GM18907 (cell line): ENCODE results near the gene ABHD11.
"Not testable (repeated sequence)": the region's sequence is repeated elsewhere in the genome, so short reads cannot be mapped to it uniquely, and the experiment has no call there.

Experiments used
- ATAC-seq: cut with Tn5 transposase; IDR thresholded peaks from one replicate; pipeline ENCODE4 v1.9.1; 2021; ENCODE audit warnings: mild to moderate bottlenecking, moderate library complexity; ENCODE audit not compliant: unreplicated experiment

Gene ABHD11

DNA sequence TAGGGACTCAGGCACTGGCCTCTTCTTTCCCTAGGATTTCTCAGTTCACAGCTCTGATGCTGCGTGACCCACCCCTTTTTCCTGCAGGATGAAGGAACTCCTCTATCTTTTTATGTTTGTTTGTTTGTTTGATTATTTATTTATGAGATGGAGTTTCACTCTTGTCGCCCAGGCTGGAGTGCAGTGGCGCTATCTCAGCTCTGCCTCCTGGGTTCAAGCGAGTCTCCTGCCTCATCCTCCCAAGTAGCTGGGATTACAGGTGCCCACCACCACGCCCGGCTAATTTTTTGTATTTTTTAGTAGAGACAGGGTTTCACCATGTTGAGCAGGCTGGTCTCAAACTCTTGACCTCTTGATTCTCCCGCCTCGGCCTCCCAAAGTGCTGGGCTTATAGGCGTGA lies 18.2 kb downstream of the ABHD11 start:
- ATAC-seq, result not testable (repeated sequence)

DNA sequence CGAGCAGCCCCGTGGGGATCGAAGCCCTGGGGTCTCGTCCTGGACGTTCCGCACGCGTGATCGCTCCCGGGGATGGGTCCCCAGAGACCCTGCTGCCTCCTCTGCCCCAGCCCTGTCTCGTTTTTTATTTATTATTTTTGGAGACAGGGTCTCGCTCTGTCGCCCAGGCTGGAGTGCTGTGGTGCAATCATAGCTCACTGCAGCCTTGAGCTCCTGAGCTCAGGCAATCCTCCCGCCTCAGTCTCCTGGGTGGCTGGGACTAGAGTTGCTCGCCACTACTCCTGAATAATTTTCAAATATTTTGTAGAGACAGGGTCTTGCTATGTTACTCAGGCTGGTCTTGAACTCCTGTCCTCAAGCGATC lies 18.8 kb downstream of the ABHD11 start:
- ATAC-seq, result no peak

DNA sequence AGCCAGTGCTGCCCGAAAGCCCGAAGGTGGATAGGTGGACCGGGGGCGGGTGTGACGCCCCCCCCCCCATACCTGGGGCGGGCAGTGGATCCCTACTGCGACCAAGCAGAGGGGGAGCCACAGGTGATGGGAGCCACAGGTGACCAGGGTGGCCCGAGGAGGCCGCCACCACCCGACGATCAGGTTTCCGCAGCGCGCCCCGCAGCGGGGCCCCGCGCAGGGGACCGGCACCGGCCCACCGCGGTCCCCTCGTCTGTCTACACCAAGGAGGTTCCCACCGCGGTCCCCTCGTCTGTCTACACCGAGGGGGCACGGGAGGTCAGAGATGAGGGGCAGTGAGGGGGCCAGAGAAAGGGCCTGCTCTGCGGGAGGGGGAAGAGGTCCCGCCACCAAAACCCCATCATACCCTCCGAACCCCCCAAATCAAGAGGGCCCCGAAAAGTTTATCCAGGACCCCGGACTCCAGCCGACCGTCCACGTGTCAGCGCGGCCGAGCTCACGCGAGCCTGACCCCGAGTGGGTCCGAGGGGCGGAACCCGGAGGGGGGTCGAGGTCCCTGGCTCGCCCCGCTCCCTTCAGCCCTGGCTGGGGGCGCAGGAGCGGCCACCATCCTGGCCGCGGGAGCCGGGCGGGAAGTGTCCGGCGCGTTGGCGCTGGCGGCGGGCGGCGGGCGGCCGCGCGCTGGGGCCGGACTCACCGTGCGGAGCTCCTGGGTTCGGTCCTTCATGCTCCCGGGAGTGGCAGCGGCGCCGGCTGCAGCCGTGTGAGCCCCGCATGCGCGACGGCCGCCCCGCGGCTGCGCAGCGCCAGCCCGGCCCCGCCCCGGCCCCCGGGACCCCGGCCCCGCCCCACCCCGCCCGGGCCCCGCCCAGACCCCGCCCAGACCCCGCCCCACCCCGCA lies 19.4 kb downstream of the ABHD11 start, which contains the start of gene STX1A:
Gene STX1A, minus strand, starts transcription at position 765 of the 901 bp plus-strand sequence. Its CDS starts 38 bp downstream, at position 727.
- peak; percentile 51 for ATAC-seq

DNA sequence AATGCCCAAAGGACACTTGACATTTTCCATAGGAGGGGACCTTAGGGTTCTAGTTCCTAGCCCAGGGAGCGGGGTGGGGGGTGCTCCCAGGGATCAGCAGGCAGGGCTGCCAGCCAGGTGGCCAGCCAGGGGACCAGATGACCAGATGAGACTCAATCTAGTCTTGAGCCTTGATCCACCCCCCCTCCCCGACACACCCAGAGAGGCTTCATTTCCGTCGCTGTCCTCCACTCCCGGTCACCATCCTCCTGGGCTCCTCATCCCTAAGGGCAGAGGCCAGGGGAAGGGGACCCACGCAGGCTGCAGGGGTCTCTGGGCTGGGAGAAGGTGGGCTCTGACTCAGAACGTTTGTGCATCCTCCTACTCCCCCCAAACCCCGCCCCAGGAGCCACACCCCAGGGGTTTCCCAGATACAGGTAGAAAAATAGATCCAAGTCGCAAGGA lies 20.1 kb downstream of the ABHD11 start:
- no peak for ATAC-seq

DNA sequence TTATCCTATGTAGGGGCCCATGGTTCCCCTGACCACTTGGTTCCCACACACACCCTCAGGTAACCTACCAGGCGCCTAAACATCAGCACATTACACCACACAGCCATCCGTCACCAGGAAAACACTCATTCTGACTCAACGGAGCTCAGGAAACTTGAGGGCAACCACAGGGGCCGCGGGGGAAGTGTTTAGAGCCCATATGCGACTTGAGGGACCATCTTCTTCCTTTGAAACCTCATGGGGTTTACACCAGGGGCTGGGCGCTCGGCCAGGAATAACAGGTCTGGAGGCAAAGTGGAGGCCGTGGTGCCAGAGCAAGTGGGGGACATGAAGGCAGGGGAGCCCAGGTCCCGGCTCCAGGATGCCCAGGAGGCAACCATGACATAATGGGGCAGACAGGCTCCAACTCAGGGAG lies 20.6 kb downstream of the ABHD11 start:
- peak; percentile 49 for ATAC-seq

DNA sequence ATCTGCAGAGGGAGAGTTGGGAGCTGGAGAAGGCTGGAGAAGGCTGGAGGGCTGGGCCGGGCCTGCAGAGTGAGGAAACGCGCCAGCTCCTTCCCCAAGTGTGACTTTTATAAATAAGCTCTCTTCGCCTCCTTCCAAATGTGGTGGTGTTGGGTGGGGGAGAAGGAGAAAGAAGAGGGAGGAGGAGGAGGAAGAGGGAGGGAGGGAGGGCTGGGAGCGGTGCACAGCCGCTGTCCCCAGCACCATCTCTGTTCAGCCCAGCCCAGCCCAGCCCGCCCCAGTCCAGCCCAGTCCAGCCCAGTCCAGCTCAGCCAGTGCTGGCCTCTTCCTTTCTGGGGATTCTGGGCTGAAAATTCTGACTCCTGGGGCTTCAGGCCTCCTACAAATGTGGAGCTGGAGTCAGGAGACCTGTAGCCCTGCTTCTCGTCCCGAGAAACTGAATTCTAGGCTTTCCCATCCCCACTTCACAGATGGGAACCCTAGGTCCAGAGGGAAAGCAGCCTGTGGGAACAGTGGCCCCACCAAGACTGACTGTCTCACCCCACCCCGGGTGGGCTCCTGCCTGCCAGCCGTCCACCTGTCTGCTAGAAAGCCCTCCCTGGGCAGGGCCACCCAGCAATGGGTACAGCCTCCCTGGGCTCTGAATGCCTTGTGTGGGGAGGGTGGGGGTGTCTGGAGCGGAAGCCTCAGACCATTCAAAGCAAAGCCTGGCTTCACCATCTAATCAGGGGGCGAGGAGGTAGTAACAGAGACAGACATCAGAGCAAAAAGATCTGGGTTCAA lies 21.4 kb downstream of the ABHD11 start:
- ATAC-seq, result no peak

DNA sequence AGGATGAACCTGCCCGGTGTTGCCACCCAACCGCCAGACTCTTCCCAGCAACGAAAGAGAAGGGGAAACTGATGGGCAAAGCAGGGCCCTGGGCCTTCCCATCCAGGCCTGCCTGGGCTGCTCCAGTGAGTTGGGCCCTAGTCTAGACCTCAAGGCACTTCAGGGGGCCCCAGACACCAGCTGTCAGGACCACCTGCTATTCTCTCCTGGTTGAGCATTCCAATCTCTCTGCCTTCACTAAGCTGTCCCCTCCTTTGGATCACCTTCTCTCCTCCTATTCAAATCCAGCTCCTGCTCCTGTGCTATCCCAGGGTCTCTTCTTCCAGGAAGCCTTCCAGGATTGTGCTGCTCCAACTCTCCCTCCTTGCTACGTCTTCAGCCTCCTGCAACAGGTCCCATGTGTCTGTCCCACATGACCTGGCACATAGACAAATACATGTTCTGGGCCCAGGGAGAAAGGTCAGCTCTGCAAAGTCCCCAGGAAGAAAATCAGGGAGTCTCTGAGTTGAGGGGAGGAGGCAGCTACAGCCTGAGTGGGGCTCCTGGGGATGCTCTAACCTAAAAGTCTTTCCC lies 22.2 kb downstream of the ABHD11 start:
- ATAC-seq, result no peak

DNA sequence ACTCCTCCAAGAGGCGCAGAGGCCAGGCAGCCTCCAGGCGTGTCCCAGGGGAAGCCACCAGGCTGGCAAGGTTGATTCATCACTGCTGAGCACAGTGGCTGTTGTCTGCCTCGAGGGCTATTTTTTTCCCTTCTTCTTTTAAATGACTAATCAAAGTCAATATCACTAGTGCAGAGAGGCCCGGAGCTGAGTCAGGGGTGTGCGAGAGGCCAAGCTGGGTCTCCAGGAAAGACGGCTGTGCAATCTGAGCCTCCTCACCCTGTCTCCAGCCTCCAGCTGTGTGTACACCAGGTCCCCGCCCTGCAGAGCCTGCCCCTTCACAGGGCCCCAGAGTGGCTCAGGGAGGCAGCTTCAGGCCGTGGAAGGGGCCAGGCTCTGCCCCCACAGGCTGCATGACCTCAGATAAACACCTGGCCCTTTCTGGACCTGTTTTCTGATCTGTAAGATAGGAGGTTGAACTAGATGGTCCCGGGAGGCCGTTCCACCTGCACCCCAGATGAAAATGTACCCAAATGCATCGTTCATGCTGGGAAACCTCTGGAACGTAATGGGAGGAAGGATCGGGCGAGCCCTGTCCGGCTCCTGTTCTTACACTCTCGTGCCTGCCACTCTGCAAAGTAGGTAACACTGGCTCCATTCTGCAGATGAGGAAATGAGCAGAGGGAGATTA lies 22.8 kb downstream of the ABHD11 start:
- ATAC-seq, result no peak

DNA sequence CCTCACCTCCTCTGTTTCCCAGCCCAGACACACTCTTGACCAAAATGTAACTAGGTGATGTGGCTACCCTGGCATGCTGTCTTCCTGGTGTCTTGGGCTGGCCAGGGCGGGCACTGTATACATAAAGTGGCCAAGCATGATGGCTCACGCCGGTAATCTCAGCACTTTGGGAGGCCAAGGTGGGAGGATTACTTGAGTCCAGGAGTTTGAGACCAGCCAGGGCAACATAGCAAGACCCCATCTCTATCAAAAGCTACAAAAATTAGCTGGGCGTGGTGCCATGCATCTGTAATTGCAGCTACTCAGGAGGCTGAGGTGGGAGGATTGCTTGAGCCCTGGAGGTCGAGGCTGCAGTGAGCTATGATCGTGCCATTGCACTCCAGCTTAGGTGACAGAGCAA lies 25.3 kb downstream of the ABHD11 start:
- ATAC-seq, result not testable (repeated sequence)

DNA sequence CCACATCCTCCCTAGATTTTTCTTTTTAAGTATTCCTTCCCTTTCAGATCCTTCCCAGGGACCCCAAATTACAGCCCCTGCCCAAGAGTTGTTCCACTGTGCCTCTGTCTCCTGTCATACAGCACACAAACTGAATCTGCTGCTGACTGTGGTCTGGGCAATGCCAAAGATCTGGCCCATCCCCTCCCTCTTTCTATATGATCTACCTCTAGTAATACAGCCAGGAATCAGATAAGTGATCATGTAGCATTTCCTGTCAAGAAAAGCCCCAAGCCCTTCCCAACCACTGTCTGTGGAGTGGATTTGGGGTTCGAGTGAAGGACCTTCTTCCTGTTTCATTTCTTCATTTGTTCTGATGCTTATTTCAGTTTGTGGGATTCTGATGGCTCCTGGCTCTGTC lies 25.8 kb downstream of the ABHD11 start:
- no peak for ATAC-seq

DNA sequence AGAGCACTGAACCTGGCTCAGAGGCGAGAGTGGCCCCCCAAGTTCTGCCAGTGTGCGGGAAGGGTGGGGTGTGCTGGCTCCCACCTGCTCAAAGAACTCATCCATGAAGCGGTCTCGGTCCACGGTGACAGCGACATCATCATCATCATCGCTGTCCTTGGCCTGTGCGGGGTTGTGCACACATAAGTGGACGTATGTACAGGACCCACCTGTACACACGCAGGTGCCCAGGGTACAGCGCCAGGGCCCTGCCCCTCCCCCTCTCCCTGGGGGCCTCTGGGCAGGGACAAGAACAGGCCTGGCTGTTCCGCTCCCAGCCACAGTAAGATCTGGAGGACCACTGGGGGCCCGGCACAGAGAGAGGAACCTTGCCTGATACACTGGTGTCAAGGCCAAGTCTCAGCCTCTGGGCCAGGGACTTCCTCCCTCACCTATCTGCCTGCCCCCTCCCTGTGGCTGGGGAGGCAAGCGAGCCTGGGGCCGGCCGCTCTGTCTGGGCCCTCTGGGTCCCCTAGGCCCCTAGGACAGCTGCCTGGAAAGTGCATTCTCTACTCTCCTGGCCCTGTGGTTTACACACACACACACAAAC lies 29.5 kb downstream of the ABHD11 start:
- ATAC-seq, result no peak

DNA sequence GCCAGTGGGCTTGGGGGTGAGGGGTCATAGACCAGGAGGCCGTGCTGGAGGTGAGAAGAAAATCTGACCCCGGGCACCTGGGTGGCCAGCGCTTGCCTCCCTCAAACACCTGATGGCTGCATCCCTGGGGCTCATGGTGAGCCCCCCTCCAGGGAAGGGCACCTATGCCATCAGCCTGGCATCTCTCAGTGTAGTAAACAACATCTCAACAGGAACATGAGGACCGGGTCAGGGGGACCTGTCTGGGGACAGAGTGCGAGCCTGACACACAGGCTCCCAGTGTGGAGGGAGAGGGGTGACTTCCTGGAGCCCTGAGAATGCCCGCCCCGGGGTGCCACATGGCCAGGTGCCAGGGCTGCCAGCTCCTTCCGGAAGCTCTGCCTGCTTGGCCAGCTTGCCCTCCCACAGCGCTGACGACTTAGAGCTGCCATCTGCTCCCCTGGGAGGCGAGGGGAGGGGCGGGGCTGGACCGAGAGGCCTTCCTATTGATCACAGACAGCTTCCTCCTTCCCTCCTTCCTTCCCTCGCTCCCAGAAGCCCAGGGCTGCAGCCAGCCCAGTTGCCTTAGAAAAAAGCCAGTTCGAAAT lies 31.5 kb downstream of the ABHD11 start:
- no peak for ATAC-seq

DNA sequence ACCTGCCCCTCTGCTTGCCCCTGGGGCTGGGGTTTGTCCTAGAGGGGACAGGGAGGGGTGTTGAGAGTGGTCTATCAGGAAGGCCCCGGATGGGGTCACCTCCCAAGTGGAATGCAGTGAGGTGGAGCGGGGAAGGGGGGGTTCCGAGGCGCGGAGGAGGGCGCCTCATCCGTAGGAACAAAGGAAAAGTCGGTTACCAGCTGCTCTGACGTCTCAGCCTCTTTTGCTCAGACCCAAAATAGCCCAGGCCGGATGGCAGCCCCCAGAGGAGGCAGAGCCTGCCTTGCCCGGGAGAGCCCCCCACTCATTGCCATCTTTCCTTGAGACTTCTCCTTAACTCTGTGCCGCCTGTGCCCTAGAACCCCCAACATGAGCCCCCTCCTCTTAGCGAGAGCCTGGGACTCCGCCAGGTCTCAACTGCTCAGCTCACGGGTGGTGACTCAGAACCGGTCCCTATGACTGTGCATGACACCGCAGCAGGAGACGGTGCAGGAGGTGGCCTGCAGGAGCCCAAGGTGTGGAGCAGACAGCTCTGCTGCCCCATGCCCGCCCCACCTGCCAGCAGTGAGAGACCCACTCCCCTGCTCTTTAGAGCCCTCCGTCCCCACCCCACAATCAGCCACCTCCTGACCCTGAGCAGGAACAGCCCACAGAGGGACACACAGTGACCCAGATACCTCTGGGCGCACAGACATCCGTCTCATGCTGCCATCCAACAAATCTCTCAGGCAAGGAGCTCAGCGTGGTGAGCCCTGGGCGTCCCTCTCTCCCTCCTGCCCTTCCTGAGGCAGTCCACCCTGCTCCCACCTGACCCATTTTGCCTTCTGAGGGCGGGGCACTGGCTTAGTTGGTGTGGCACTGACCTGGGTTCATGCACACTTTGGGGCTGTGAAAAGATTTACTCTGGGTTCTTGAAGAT lies 32.2 kb downstream of the ABHD11 start:
- no peak for ATAC-seq

DNA sequence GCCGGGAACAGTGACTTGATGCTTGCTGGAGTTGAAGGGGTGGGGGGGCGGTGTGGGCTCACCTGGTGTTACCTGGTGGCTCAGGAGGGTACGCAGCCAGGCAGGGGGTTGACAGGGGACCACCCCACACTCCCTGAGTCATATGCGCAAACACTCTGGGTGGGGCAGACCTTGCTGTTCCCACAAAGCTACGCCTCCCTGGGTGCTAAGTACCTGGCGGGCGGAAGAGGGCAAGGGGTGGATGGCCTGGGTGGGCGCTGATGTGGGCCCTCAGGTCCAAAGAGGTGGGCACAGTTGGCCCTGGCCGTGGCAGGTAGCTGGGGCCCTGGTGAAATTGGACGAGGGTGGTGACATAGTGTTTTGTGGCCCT lies 33.1 kb downstream of the ABHD11 start:
- no peak for ATAC-seq

DNA sequence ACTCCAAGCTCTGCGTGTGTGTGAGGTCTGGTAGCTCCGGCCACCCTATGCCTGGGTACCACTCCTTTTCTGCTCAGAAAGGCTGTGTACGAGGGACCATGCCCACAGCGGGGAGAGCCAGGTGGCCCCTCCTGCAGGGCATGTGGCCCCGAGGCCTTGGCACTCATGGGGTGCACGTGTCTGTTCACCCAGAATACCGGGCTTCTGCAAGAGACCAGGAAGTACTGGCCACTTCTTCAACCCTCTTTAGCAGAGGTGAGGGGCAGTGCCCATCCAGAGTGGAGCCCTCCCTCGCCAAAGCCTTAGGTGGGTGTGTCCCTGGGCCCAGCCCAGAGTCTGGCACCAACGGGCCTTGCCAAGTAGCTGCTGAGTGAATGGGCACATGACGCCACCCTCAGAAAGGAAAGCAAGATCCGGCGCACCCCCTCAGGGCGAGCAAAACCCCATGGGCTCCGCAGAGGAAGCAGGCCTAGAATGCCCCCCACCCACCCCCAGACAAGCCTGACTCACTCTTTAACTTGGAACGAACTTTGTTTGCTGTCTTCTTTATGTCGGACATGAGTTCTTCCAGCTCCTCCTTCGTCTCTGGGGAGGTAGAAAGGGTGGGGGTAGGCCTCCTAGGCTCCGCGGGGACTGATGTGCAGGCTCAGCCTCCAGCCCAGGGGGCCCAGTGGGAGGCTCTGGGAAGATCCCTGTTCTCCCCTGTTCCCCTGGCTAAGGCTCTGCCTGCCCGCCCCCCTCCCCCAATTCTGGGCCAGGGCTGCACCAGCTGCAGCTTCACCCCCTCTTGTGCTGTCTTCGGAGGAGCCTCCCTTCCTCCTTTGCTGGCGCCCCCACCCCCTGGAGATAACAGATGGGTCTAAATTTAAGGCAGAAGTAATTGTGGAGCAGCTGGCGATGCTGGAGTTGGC lies 33.7 kb downstream of the ABHD11 start:
- ATAC-seq, result no peak

DNA sequence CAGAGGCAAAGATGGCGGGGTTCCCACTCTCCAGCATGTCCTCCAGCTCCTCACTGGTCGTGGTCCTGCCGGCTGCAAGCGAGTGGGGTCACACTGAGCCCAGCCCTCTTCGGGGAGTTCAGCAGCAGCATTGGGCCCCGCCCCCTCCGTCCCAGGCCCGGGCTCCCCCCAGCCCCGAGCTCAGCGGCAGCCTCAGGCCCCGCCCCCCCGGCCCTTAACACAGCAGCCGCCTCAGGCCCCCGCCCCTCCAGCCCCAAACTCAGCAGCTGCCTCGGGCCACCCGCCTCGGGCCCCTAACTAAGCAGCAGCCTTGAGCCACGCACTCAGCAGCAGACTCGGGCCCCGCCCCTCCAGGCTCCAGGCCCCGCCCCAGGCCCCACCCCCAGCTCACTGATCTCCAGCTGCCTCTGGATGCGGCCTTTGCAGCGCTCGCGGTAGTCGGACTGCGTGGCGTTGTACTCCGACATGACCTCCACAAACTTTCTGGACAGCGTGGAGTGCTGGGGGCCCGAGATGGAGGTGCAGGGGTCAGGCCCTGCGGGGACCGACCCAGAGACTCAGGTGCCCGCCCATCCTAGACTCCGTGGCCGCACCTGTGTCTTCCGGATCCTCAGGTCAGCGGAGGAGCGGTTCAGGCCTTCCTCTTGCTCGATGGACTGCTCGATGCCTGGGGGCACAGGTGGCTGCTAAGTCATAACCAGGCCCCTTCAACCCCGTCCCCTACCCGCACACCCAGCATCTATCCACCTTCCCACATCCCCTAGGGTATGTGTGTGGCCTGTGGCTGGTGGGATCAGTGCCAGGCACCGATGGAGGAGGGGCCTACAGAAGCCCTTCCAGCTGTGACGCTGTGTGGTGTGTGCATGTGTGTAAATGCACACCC lies 34.6 kb downstream of the ABHD11 start:
- ATAC-seq, result no peak

DNA sequence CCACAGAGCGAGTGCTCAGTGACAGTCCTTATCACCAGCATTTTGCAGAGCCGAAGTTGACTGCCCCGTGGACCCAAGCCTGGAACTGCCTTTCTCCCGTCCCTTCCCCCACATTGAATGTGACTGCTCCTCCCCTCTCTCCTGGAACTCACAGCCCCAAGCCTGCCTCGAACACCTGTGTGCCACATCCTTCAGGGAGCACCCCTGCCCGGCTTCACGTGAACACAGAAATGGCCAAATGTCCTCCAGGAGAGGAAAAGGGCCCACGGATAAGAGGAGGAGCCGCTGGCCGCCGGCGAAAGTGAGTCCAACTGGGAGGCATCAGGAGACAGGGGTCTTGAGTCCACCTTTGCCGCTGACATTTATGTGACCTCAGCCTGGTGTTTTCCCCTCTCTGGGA lies 35.4 kb downstream of the ABHD11 start:
- ATAC-seq, result no peak
